Measurements from ENCODE around the gene PADI3. TPM values are rescaled to one million over a fixed set of nuclear protein-coding genes. Genes with fewer than 3 reads are reported as not detected.

PADI3 gene
- not detected for polyA plus RNA-seq (2012; ENCODE audit: insufficient read depth, insufficient read length)

GRCh38 chr1:17248781-17249180, at the start of gene PADI3:
Gene PADI3 (plus strand): TSS chr1:17249098. CDS start chr1:17249138, 40 bp downstream.
- H3K4me3 ChIP-seq (ENCODE audit: low read length), result no peak within 1 kb of the TSS

GRCh38 chr1:17199267-17200044, 49.4 kb upstream of the PADI3 start:
- H3K4me3 ChIP-seq (ENCODE audit: low read length), result no peak overlapping the region
- DNase-seq (ENCODE audit: low read depth, low spot score), result no peak

More at GRCh38 chr1:17248781-17249180, at the start of gene PADI3:
- no peak for DNase-seq (ENCODE audit: low read depth, low spot score)

- DNase-seq (ENCODE audit: low read depth, low spot score), result no peak
- H3K4me3 ChIP-seq (ENCODE audit: low read length), result no peak overlapping the region
Observed at GRCh38 chr1:17200246-17200645, 48.7 kb upstream of the PADI3 start.

- DNase-seq (ENCODE audit: low read depth, low spot score), result no peak
- H3K4me3 ChIP-seq (ENCODE audit: low read length), result no peak overlapping the region
Observed at GRCh38 chr1:17200756-17201155, 48.1 kb upstream of the PADI3 start.

- no peak overlapping the region for H3K4me3 ChIP-seq (ENCODE audit: low read length)
- peak; percentile 46 for DNase-seq (ENCODE audit: low read depth, low spot score)
Observed at GRCh38 chr1:17201201-17202021, 47.5 kb upstream of the PADI3 start.

GRCh38 chr1:17204546-17205440, 44.1 kb upstream of the PADI3 start, which contains the start of gene PADI1:
Gene PADI1 (plus strand): TSS chr1:17205128. CDS start chr1:17205218, 90 bp downstream.
- no peak within 1 kb of the TSS for H3K4me3 ChIP-seq (ENCODE audit: low read length)
- DNase-seq (ENCODE audit: low read depth, low spot score), result no peak

GRCh38 chr1:17205652-17206051, 43.2 kb upstream of the PADI3 start:
- no peak for DNase-seq (ENCODE audit: low read depth, low spot score)
- H3K4me3 ChIP-seq (ENCODE audit: low read length), result no peak overlapping the region

- DNase-seq (ENCODE audit: low read depth, low spot score), result no peak
Observed at GRCh38 chr1:17206196-17206595, 42.7 kb upstream of the PADI3 start.

GRCh38 chr1:17207046-17207445, 41.9 kb upstream of the PADI3 start:
- H3K4me3 ChIP-seq (ENCODE audit: low read length), result no peak overlapping the region
- no peak for DNase-seq (ENCODE audit: low read depth, low spot score)

More at GRCh38 chr1:17206196-17206595, 42.7 kb upstream of the PADI3 start:
- no peak overlapping the region for H3K4me3 ChIP-seq (ENCODE audit: low read length)

- DNase-seq (ENCODE audit: low read depth, low spot score), result no peak
- H3K4me3 ChIP-seq (ENCODE audit: low read length), result no peak overlapping the region
Observed at GRCh38 chr1:17207540-17207939, 41.4 kb upstream of the PADI3 start.

GRCh38 chr1:17207966-17208418, 40.9 kb upstream of the PADI3 start:
- no peak for DNase-seq (ENCODE audit: low read depth, low spot score)
- H3K4me3 ChIP-seq (ENCODE audit: low read length), result no peak overlapping the region

- no peak for DNase-seq (ENCODE audit: low read depth, low spot score)
- H3K4me3 ChIP-seq (ENCODE audit: low read length), result no peak overlapping the region
Observed at GRCh38 chr1:17208546-17208945, 40.4 kb upstream of the PADI3 start.

- H3K4me3 ChIP-seq (ENCODE audit: low read length), result no peak overlapping the region
- no peak for DNase-seq (ENCODE audit: low read depth, low spot score)
Observed at GRCh38 chr1:17209430-17209829, 39.5 kb upstream of the PADI3 start.

GRCh38 chr1:17210176-17210575, 38.7 kb upstream of the PADI3 start:
- no peak overlapping the region for H3K4me3 ChIP-seq (ENCODE audit: low read length)
- no peak for DNase-seq (ENCODE audit: low read depth, low spot score)

- no peak overlapping the region for H3K4me3 ChIP-seq (ENCODE audit: low read length)
- no peak for DNase-seq (ENCODE audit: low read depth, low spot score)
Observed at GRCh38 chr1:17211377-17211776, 37.5 kb upstream of the PADI3 start.

GRCh38 chr1:17212009-17212408, 36.9 kb upstream of the PADI3 start:
- DNase-seq (ENCODE audit: low read depth, low spot score), result no peak
- no peak overlapping the region for H3K4me3 ChIP-seq (ENCODE audit: low read length)

- DNase-seq (ENCODE audit: low read depth, low spot score), result peak; percentile 87
- H3K4me3 ChIP-seq (ENCODE audit: low read length), result no peak overlapping the region
Observed at GRCh38 chr1:17212487-17213121, 36.3 kb upstream of the PADI3 start.

- no peak overlapping the region for H3K4me3 ChIP-seq (ENCODE audit: low read length)
- DNase-seq (ENCODE audit: low read depth, low spot score), result peak; percentile 16
Observed at GRCh38 chr1:17213148-17213781, 35.6 kb upstream of the PADI3 start.

All from Jurkat, Clone E6-1 (cell line).